ENCODE results near the gene PTPRN.

GRCh38 chr2:219245148-219245898 lies 63.9 kb downstream of the PTPRN start, which contains the start of the genes GLB1L and STK16:
- TF ChIP-seq, protein P1, sequence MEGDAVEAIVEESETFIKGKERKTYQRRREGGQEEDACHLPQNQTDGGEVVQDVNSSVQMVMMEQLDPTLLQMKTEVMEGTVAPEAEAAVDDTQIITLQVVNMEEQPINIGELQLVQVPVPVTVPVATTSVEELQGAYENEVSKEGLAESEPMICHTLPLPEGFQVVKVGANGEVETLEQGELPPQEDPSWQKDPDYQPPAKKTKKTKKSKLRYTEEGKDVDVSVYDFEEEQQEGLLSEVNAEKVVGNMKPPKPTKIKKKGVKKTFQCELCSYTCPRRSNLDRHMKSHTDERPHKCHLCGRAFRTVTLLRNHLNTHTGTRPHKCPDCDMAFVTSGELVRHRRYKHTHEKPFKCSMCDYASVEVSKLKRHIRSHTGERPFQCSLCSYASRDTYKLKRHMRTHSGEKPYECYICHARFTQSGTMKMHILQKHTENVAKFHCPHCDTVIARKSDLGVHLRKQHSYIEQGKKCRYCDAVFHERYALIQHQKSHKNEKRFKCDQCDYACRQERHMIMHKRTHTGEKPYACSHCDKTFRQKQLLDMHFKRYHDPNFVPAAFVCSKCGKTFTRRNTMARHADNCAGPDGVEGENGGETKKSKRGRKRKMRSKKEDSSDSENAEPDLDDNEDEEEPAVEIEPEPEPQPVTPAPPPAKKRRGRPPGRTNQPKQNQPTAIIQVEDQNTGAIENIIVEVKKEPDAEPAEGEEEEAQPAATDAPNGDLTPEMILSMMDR (IDR thresholded peaks at IDR 0.05) = no peak
- TF ChIP-seq ZFX (IDR thresholded peaks at IDR 0.05; ENCODE audit: borderline replicate concordance) = no peak
